Fibroblast of lung (primary cell): ENCODE data around the gene MCF2L2. TPM values are rescaled to one million over a fixed set of nuclear protein-coding genes. Genes with fewer than 3 reads are reported as not detected.

ENCODE experiments used
- DNase-seq, 2 donors: peaks; one replicate each; pipeline versions ENCODE4 v3.0.0 to v3.0.0-alpha.2; 2010; ENCODE audit warnings: low read depth in 2 of 2
- H2AFZ ChIP-seq: 2 replicates; pipeline ENCODE4 v1.5.1; 2012; ENCODE audit warnings: low read length, control low read depth, inconsistent platforms
- H3K27ac ChIP-seq: 2 replicates; pipeline ENCODE4 v1.5.1; 2011; ENCODE audit warnings: low read length, control low read depth; ENCODE audit not compliant: insufficient read depth
- H3K27me3 ChIP-seq: 2 replicates; pipeline ENCODE4 v1.5.1; 2011; ENCODE audit warnings: mild to moderate bottlenecking, low read length; ENCODE audit not compliant: control insufficient read depth, insufficient read depth
- H3K36me3 ChIP-seq: 2 replicates; pipeline ENCODE4 v1.5.1; 2011; ENCODE audit warnings: low read length; ENCODE audit not compliant: control insufficient read depth, insufficient read depth
- H3K4me1 ChIP-seq: 2 replicates; pipeline ENCODE4 v1.5.1; 2011; ENCODE audit warnings: low read length; ENCODE audit not compliant: control insufficient read depth, insufficient read depth; ENCODE audit errors: extremely low read depth
- H3K4me2 ChIP-seq: 2 replicates; pipeline ENCODE4 v1.5.1; 2011; ENCODE audit warnings: low read length, control low read depth; ENCODE audit not compliant: insufficient read depth; ENCODE audit errors: extremely low read depth
- H3K4me3 ChIP-seq, 4 experiments: fragments of 200-600 bp in 1 of 4; sonication (generic) in 1 of 4; replicated peaks in 1 of 4; 2 replicates each; pipeline ENCODE4 v1.5.1; 2011 to 2016; ENCODE audit warnings: low read length in 4 of 4, low read depth in 3 of 4, mild to moderate bottlenecking in 3 of 4, control low read depth in 2 of 4, inconsistent platforms in 1 of 4, mixed read lengths in 1 of 4; ENCODE audit not compliant: insufficient read depth in 1 of 4; ENCODE audit errors: control extremely low read depth in 1 of 4
- H3K79me2 ChIP-seq: 2 replicates; pipeline ENCODE4 v1.5.1; 2012; ENCODE audit warnings: mild to moderate bottlenecking, low read length, inconsistent platforms; ENCODE audit not compliant: control insufficient read depth, insufficient read depth
- H3K9ac ChIP-seq: 2 replicates; pipeline ENCODE4 v1.5.1; 2011; ENCODE audit warnings: mild to moderate bottlenecking, low read length, control low read depth; ENCODE audit not compliant: insufficient read depth
- H3K9me3 ChIP-seq: 2 replicates; pipeline ENCODE4 v1.5.1; 2012; ENCODE audit warnings: low read depth, low read length; ENCODE audit not compliant: control insufficient read depth, insufficient read depth
- H4K20me1 ChIP-seq: 2 replicates; pipeline ENCODE4 v1.5.1; 2011; ENCODE audit warnings: low read length; ENCODE audit not compliant: control insufficient read depth, insufficient read depth; ENCODE audit errors: extremely low read depth
- CTCF ChIP-seq, 2 donors: IDR thresholded peaks in 1 of 2; conservative IDR thresholded peaks in 1 of 2; 1 replicate in 1 of 2; 2 replicates in 1 of 2; pipeline ENCODE4 v1.5.1; 2011 to 2012; ENCODE audit warnings: low read length in 2 of 2, control low read depth in 1 of 2, inconsistent platforms in 1 of 2, low read depth in 1 of 2, mild to moderate bottlenecking in 1 of 2
- EZH2 ChIP-seq: IDR thresholded peaks from 2 replicates; pipeline ENCODE4 v1.5.1; 2012; ENCODE audit warnings: low read length, control low read depth, mild to moderate bottlenecking; ENCODE audit errors: missing control alignments
- polyA plus RNA-seq, 2 donors: library from polyadenylated mRNA; depleted of rRNA in 1 of 2; stranded (reverse) in 1 of 2; unstranded in 1 of 2; fragments of >200 nt; gene quantifications; 2 replicates each; pipeline ENCODE4 v1.2.1, GENCODE V29; 2011 to 2012; ENCODE audit warnings: missing spikeins in 1 of 2
- total RNA-seq: library from RNA; depleted of rRNA; stranded (reverse); fragments of >200 nt; gene quantifications from 2 replicates; pipeline ENCODE4 v1.2.1, GENCODE V29; 2014

MCF2L2 gene
- total and polyA plus RNA-seq, 2 donors (not counting 1 experiment from before 2014, with no cell fraction given): under 0.01 to 0.08 TPM

- no peaks in the 10 kb centered on the region for H3K79me2 ChIP-seq
Measured at GRCh38 chr3:183464480-183464879, 36.1 kb upstream of the MCF2L2 start.

DNA sequence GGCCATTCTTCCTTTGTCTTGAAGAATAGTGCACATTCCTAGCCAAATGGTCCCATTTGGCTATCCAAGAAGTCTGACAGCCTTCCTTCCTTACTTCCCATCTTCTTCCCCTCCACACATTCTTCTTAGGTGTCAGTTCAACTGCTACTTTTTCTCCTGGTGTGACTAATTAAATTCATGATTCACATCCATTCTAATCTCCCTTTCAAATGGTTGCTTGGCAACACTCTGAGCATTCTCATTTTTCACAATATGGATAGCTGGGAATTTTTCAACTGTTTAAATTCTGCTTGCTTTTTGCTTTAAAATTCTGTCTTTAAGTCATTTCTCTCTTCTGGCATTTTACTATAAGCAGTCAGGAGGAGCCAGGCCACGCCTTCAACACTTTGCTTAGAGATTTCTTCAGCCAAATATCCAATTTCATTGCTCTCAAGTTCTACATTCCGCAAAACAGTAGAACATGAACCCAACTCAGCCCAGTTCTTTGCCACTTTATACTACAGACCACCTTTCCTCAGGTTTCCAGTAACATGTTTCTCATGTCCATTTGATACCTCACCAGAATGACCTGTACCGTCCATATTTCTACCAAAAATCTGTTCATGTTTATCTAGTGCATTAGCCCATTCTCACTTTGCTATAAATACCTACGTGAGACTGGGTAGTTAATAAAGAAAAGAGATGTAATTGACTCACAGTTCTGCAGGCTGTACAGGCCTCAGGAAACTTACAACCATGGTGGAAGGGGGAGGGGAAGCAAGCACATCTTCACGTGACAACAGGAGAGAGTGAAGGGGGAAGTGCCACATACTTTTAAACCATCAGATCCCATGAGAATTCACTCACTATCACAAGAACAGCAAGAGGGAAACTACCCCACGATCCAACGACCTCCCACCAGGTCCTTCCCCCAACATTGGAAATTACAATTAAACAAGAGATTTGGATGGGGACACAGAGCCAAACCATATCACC is 31.9 kb upstream of the MCF2L2 start:
- Histone ChIP-seq H3K4me2 (no peak overlapping the region), H3K4me3 (no peak overlapping the region), H4K20me1 (no peaks in the 10 kb centered on the region), H2AFZ (no peak overlapping the region), H3K4me1 (no peaks in the 10 kb centered on the region), H3K9me3 (no peaks in the 10 kb centered on the region), H3K27ac (no peak overlapping the region), H3K27me3 (no peaks in the 10 kb centered on the region), H3K9ac (no peak overlapping the region), H3K79me2 (no peaks in the 10 kb centered on the region), H3K36me3 (no peaks in the 10 kb centered on the region)
- peak in 1 of 2 donors; percentile 56 for DNase-seq
- no peak for TF ChIP-seq CTCF (conservative IDR thresholded peaks at IDR 0.05 in 1 of 2, IDR thresholded peaks at IDR 0.05 in 1 of 2; ENCODE audit: low read depth in 1 of 2, low read length in 2 of 2)

More at GRCh38 chr3:183464480-183464879, 36.1 kb upstream of the MCF2L2 start:
- no peak overlapping the region for H2AFZ ChIP-seq
- H3K9me3 ChIP-seq: no peaks in the 10 kb centered on the region
- H3K36me3 ChIP-seq: no peaks in the 10 kb centered on the region
- no peak for DNase-seq
- H3K9ac ChIP-seq: no peak overlapping the region
- TF ChIP-seq CTCF (conservative IDR thresholded peaks at IDR 0.05 in 1 of 2, IDR thresholded peaks at IDR 0.05 in 1 of 2; ENCODE audit: low read depth in 1 of 2, low read length in 2 of 2) (no peak), EZH2 (no peak)
- H3K27me3 ChIP-seq: no peaks in the 10 kb centered on the region
- H3K27ac ChIP-seq: no peak overlapping the region
- H3K4me1 ChIP-seq: peaks cover 2% of the 10 kb centered on the region
- no peaks in the 10 kb centered on the region for H4K20me1 ChIP-seq
- H3K4me3 ChIP-seq: no peak overlapping the region
- no peak overlapping the region for H3K4me2 ChIP-seq

GRCh38 chr3:183455089-183455488 is 26.7 kb upstream of the MCF2L2 start:
- Histone ChIP-seq H3K9ac (no peak overlapping the region), H3K4me1 (no peaks in the 10 kb centered on the region), H2AFZ (no peak overlapping the region), H3K27ac (no peak overlapping the region), H3K9me3 (no peaks in the 10 kb centered on the region), H4K20me1 (no peaks in the 10 kb centered on the region), H3K36me3 (no peaks in the 10 kb centered on the region), H3K79me2 (no peaks in the 10 kb centered on the region), H3K4me2 (no peak overlapping the region), H3K27me3 (no peaks in the 10 kb centered on the region), H3K4me3 (no peak overlapping the region)
- TF ChIP-seq CTCF (conservative IDR thresholded peaks at IDR 0.05 in 1 of 2, IDR thresholded peaks at IDR 0.05 in 1 of 2; ENCODE audit: low read depth in 1 of 2, low read length in 2 of 2): no peak
- TF ChIP-seq EZH2: no peak
- peak; percentile 21 to 78 for DNase-seq
